Measurements from ENCODE around the gene RPL29.

The RPL29 gene

DNA sequence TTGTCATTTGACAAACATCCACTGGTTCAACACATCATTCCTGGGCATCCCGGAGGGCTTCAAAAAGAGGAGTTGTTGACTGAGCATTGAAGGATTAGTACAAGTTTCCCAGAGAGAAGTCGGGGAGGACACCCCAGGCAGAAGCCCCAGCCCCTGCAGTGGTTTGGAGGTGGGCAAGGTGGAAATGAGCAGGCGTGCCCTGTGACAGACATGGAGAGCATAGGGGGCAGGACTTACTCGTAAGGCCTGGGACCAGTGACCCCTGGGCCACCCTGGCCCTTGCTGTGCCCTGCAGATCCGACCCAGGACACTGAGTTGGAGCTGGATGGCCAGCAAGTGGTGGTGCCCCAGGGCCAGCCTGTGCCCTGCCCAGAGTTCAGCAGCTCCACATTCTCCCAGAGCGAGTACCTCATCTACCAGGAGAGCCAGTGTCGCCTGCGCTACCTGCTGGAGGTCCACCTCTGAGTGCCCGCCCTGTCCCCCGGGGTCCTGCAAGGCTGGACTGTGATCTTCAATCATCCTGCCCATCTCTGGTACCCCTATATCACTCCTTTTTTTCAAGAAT, 47.6 kb downstream of the RPL29 start:
- no peak for DNase-seq (ENCODE audit: low spot score)
- TF ChIP-seq CTCF (IDR thresholded peaks at IDR 0.05; ENCODE audit: borderline replicate concordance, control extremely low read depth, extremely low read depth, insufficient read depth, missing control alignments) = no peak
- in situ Hi-C loops (cut with MboI; ENCODE audit: low sequenced_read_pairs, unreplicated experiment) = no loop called here

DNA sequence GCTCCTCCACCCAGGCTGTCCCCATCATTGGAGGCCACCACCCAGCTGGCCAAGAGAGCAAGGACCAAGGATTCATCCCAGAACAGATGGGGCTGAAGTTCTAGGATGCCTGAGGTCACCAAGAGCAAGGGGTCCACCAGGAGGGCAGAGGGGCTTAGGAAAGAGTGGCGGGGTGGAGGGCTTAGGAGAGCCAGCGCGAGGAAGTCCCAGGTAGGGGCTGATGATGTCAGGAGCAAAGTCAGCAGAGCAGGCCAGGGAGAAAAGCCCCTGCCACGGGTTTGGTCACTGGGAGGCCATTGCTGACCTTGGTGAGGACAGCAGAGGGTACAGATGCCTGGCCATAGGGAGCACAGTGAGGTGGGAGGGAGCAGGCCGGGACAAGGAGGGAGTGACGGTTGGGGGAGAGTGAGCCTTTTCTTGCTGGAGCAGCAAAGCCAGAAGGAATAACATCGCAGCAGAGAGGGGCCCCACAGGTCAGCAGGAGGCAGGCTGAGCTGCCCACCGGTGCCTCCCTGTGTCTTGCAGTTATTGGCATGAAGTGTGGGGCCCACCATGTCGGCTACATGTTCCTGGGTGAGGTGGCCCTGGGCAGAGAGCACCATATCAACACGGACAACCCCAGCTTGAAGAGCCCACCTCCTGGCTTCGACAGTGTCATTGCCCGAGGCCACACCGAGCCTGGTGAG, 48.3 kb downstream of the RPL29 start:
- TF ChIP-seq CTCF (IDR thresholded peaks at IDR 0.05; ENCODE audit: borderline replicate concordance, control extremely low read depth, extremely low read depth, insufficient read depth, missing control alignments) = no peak
- in situ Hi-C loops (cut with MboI; ENCODE audit: low sequenced_read_pairs, unreplicated experiment) = no loop called here
- DNase-seq (ENCODE audit: low spot score) = no peak

GRCh38 chr3:51946796-51947195, 48.9 kb downstream of the RPL29 start:
- TF ChIP-seq CTCF (IDR thresholded peaks at IDR 0.05; ENCODE audit: borderline replicate concordance, control extremely low read depth, extremely low read depth, insufficient read depth, missing control alignments) = no peak
- no peak for DNase-seq (ENCODE audit: low spot score)
- in situ Hi-C loops (cut with MboI; ENCODE audit: low sequenced_read_pairs, unreplicated experiment) = no loop called here

GRCh38 chr3:51945926-51946705, 49.6 kb downstream of the RPL29 start:
- TF ChIP-seq CTCF (IDR thresholded peaks at IDR 0.05; ENCODE audit: borderline replicate concordance, control extremely low read depth, extremely low read depth, insufficient read depth, missing control alignments) = no peak
- in situ Hi-C loops (cut with MboI; ENCODE audit: low sequenced_read_pairs, unreplicated experiment) = no loop called here
- DNase-seq (ENCODE audit: low spot score) = no peak

GRCh38 chr3:51945031-51945840, 50.5 kb downstream of the RPL29 start:
- no peak for DNase-seq (ENCODE audit: low spot score)
- in situ Hi-C loops (cut with MboI; ENCODE audit: low sequenced_read_pairs, unreplicated experiment) = no loop called here
- TF ChIP-seq CTCF (IDR thresholded peaks at IDR 0.05; ENCODE audit: borderline replicate concordance, control extremely low read depth, extremely low read depth, insufficient read depth, missing control alignments) = no peak

DNA sequence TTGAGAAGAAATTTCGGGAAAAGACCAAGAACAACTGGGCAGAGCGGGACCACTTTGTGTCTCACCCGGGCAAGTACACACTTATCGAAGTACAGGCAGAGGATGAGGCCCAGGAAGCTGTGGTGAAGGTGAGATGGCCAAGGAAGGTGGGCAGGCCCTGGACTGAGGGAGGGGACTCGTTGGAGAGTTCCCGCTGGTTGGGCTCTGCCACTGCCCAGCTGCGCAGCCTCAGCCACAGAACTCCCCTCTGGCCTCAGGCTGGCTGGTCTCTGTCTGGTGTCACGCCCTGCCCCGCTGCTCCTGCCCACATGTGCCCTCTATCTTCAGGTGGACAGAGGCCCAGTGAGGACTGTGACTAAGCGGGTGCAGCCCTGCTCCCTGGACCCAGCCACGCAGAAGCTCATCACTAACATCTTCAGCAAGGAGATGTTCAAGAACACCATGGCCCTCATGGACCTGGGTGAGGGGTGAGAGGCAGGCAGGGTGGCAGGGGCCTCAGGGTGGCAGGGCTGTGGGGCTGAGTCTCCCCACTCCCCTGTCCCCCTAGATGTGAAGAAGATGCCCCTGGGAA, 51.2 kb downstream of the RPL29 start:
- no peak for TF ChIP-seq CTCF (IDR thresholded peaks at IDR 0.05; ENCODE audit: borderline replicate concordance, control extremely low read depth, extremely low read depth, insufficient read depth, missing control alignments)
- DNase-seq (ENCODE audit: low spot score) = no peak
- in situ Hi-C loops (cut with MboI; ENCODE audit: low sequenced_read_pairs, unreplicated experiment) = no loop called here

Data from GM13976 (cell line).